Measurements from ENCODE around the gene IL36RN.

Gene IL36RN

DNA sequence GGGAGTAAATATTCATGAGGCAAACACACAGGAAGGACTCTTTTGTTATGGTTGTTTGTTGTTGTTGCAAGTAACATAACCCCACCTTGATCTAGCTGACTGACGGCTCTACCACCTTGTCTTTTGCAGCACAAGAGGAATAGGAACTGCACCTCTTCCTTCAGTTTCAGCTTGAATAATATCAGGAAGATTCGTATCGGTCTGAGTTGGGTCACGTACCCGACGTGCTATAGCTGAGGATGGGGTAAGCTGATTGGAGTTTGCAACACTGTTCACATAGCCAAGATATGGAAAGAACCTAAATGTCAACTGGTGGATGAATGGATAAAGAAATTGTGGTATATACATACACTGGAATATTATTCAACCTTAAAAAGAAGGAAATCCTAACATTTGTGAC lies 53.9 kb downstream of the IL36RN start:
- TF ChIP-seq, protein P1, sequence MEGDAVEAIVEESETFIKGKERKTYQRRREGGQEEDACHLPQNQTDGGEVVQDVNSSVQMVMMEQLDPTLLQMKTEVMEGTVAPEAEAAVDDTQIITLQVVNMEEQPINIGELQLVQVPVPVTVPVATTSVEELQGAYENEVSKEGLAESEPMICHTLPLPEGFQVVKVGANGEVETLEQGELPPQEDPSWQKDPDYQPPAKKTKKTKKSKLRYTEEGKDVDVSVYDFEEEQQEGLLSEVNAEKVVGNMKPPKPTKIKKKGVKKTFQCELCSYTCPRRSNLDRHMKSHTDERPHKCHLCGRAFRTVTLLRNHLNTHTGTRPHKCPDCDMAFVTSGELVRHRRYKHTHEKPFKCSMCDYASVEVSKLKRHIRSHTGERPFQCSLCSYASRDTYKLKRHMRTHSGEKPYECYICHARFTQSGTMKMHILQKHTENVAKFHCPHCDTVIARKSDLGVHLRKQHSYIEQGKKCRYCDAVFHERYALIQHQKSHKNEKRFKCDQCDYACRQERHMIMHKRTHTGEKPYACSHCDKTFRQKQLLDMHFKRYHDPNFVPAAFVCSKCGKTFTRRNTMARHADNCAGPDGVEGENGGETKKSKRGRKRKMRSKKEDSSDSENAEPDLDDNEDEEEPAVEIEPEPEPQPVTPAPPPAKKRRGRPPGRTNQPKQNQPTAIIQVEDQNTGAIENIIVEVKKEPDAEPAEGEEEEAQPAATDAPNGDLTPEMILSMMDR (IDR thresholded peaks at IDR 0.05; ENCODE audit: low read depth, low read length): no peak
- no peak for DNase-seq (ENCODE audit: low read depth, low spot score)
- in situ Hi-C loops (cut with HindIII; ENCODE audit: low sequenced_read_pairs): no loop called here
- H3K4me3 ChIP-seq (ENCODE audit: low read depth, low read length): no peak overlapping the region

DNA sequence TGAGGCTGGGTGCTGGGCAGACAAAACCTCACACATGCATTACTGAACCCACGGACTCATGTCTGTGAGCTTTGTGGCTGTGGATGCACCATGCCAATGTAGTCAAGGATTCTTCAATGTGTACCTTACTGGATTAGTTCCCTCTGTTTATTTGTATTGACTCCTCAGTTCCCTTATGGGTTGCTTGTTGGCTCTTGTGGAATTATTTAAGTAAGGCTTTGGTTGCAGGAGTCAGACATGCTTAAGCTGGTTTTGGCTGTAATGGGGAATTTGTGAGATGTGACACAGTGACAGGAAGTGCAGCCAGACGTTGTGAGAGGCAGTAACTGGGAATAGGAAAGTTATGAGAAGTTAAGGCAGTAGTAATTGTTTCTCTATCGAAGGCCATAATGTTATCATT lies 54.8 kb downstream of the IL36RN start:
- TF ChIP-seq, protein P1 (IDR thresholded peaks at IDR 0.05; ENCODE audit: low read depth, low read length): no peak
- no peak overlapping the region for H3K4me3 ChIP-seq (ENCODE audit: low read depth, low read length)
- in situ Hi-C loops (cut with HindIII; ENCODE audit: low sequenced_read_pairs): no loop called here
- DNase-seq (ENCODE audit: low read depth, low spot score): no peak

All from astrocyte of the spinal cord (primary cell).